Measurements from ENCODE around the gene ESYT2.

The ESYT2 gene

GRCh38 chr7:158795272-158795671, 34.0 kb downstream of the ESYT2 start:
- DNase-seq = no peak

GRCh38 chr7:158791107-158791506, 38.2 kb downstream of the ESYT2 start:
- DNase-seq = no peak

GRCh38 chr7:158789842-158790241, 39.5 kb downstream of the ESYT2 start:
- no peak for DNase-seq

GRCh38 chr7:158786898-158787297, 42.4 kb downstream of the ESYT2 start:
- no peak for DNase-seq

GRCh38 chr7:158784270-158784669, 45.0 kb downstream of the ESYT2 start:
- DNase-seq = peak; percentile 54

DNA sequence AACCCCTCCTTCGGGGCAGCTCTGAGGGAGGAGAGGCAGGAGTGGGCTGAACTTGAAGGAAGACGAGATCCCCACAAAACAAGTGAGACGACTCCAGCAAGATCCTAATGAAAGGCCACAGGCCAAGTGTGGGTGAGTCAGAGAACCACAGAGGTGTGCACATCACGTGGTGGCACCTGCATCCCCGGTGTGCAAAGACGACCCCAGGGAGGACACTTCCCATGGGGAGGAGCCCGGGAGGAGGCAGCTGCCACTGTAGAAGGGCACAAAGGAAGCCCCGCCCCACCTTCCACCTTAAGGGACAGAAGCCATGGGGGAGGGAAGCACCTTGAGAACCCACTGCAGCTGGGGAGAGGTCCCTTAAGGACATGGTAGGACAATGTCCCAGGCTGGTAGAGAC, 45.7 kb downstream of the ESYT2 start:
- no peak for DNase-seq

DNA sequence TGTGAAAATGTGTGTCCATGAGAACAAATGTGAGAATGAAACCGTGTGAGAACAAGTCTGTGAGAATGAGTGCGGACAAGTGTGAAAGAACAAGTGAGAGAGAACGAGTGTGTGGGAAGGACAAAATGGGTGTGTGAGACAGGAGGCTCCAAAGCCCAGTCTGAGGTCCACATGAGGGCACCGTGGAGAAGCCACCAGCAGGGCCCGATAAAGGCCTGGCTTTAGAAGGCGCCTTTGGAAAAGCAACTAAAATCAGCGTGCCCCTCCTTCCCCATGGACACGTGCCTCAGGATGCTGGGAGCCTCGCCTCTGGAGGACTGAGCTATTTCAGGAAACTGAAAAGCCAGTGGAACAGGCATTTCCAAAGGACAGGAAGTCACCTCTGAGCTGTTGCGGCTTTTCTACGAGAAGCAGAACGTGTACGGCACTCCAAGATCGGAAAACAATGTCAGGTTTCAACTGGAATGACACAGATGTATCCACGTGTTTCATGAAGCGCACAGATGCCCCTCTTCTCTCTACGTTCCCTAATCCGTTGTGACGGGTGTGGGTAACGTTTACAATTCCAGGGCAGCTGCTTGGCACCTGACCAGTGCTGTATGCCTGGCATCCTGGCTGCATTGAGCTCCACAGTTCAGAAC, 46.4 kb downstream of the ESYT2 start:
- DNase-seq = peak; percentile 60

DNA sequence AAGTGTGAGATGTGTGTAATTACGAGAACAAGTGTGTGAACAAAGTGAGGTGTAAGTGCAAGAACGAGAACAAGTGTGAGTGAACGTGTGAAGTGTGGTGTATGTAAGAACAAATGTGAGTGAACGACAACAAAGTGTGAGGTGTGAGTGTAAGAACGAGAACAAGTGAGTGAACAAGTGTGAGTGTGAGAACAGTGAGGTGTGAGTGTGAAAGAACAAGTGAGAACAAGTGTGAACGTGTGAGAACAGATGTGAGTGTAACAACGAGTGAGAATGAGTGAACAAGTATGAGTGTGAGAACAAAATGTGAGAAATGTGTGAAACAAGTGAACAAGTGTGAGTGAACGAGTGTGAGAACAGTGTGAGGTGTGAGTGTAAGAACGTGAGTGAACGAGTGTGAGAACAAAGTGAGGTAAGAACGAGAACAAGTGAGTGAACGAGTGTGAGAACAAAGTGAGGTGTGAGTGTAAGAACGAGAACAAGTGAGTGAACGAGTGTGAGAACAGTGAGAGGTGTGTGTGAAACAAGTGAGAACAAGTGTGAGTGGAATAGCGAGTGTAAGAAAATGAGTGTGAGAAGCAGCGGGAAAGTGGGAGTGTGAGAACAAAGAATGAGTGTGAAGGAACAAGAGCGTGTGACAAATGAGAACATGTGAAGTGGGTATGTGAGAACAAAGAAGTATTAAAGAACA, 47.2 kb downstream of the ESYT2 start:
- no peak for DNase-seq

GRCh38 chr7:158781217-158781973, 47.9 kb downstream of the ESYT2 start:
- no peak for DNase-seq

DNA sequence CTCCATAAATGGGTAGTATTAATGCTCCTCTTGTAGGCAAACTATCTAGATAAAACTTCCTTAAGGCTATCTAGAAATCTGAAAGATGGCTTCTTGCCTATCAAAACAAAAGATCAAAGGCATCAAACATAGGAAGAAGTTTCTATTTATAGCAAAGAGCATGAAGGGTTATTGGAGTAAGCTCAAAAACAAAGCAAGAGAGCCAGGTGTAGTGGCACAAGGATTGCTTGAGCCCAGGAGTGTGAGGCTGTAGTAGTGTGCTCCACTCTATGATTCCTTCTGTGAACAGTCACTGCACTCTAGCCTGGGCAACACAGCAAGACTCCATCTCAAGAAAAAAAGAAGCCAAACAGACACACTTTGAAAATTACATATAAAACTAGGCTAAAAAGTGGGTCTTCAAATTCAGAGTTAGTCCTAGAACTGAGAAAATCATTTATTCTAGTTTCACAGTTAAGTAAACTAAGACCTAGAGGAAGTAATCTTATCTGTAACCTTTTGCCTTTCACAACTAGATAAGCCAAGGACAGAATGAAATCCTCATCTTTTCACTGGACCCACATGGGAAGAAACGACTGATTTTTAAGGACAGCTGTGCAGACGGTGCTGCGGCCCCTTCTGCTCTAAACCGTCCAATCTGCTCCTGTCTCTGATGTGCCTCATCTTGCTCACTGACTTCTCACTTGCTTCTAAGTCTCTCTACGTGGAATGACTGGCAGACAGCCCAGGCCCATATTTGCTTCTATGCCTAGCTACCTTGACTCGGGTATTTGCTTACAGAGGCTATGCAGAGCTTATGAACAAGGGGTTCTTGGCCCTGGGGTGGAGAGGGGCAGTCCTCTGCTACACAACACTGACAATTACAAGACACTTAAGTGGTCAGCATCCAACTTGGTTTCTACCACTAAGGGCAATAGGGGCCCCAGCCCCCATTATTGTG, 50.0 kb downstream of the ESYT2 start:
- DNase-seq = no peak

GRCh38 chr7:158778471-158778870, 50.8 kb downstream of the ESYT2 start:
- DNase-seq = no peak

DNA sequence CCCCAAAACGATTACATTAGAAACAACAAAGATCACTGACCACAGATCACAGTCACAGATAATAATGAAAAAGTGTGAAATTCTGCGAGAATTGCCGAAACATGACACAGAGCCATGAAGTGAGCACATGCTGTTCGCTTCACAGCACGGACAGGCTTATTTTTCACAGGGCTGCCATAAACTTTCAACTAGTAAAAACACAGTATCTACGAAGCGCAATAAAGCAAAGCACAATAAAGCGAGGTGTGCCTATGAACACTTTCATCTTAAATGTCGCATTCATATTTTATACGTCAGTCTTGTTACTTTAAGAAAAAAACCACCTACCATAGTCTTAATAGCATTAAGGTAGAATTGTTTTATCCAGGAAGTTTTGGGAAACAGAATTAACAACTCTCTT, 51.5 kb downstream of the ESYT2 start:
- DNase-seq = no peak

DNA sequence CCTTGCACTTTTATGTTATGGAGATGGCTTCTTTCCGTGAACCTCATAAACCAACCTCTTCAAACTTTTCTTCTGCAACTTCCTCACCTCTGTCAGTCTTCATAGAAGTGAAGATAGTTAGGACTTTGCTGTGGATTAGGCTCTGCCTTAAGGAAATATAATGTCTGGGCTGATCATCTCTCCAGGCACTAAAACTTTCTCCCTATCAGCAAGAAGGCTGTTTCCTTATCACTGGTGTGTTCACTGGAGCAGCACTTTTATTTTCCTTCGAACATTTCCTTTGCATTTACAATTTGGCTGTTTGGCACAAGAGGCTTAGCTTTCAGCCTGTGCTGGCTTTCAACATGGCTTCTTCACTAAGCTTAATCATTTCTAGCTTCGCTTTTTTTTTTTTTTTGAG, 52.8 kb downstream of the ESYT2 start:
- DNase-seq = no peak

DNA sequence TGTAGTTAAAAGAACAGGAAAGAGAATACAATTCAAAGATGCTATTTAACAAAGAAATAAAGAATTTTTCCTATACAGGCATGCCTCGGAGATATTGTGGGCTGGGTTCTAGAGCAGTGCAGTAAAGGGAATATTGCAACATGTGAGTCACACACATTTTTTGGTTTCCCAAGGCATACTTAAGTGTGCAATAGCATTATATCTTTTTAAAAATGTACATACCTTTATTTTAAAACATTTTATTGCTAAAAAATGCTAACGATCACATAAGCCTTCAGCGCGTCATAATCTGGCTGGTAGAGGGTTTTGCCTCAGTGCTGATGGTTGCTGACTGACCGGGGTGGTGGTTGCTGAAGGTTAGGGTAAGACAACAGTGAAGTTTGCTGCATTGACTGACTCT, 54.4 kb downstream of the ESYT2 start:
- DNase-seq = no peak

DNA sequence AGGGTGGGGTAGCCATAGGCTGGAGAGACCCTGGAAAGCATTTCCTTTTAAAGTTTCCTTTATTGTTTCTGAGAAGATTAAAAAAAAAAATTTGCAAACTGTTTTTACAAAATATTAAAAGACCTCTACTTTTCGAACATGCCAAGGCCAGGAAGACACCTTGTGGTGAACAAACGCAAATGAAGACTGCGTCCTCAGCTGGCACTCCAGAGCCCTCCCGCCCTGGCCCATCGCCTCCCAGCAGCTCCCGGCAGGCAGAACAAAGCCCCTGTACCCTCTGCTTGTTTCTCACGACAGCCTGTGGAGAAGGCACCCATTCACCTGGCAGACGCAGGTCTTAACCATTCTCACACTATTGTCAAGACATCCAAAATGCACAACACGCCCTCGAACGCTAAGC, 56.4 kb downstream of the ESYT2 start:
- no peak for DNase-seq

DNA sequence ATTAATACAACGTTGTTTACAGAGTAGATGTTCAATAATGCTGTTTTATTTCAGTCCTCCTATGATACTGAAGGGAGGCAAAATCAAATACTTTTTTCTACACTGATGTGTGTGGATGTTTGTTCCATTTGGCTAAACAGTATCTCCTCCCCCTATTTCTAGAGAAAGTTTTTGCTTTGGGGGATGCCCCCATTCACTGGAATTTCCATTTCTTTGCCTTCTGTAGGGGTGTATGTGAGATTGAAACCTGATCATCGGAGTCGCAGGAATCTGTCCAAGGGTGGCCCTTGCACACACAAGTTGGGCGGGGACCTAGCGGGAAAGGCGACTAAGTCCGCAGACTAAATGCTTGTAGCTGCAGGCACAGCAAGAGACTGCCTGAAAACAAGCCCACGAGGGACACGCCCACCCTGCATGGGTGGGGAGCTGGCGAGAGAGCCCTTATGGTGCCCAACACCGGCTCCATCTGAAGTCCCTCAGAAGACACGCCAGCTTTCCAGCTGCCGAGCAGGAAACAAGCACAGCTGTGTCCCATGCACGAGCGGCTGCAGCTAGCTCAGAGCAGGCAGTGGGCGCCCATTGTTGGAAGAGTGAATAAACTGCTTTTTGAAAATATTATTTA, 58.0 kb downstream of the ESYT2 start:
- peak; percentile 61 for DNase-seq

DNA sequence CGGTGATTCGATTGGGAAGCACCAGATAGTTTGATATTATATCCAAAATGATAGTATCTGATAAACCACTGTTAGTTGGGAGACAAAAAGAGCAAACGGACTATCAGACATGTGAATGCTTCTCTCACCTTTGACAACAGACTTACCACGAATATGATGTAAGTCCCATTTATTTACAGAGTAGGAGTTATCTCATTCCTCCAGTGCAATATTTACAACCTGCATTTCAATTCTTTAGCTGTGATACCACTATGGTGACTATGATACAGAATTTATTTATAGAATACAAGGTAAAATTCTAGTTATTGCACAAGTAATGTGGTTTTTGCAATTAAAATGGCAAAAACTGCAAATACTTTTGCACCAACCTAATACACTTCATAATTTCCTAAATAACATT, 61.6 kb downstream of the ESYT2 start:
- no peak for DNase-seq

DNA sequence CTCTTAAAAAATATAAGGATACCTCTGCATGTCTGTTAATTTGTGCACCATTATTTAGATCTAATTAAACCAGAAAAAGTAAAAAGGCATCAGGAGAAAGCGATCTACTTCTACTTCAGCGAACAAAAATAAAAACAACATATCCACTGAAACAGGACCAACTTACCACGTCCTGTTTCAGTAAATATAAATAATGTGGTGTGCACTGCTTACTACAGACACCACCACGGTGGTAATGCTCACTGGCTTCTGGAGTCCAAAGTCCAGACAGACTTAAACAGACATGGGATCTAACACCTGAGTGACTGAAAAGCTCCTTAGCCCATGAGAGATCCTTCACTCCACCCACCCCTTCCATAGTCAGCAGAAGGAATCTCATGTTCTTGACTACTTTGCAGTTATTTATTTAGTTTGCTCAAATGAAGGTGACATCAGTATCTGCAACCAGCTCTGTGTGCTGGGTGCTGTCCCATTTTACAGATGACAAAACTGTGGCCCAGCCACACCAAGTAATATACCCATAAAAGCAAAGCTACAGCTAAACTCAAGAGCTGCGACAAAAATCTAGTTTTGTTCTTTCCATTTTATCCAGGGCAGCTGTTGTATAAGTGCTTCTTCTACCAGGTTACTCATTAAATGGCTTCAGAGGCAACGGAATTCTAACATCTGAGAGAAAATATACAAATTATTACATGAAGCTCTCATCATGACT, 62.6 kb downstream of the ESYT2 start:
- no peak for DNase-seq

DNA sequence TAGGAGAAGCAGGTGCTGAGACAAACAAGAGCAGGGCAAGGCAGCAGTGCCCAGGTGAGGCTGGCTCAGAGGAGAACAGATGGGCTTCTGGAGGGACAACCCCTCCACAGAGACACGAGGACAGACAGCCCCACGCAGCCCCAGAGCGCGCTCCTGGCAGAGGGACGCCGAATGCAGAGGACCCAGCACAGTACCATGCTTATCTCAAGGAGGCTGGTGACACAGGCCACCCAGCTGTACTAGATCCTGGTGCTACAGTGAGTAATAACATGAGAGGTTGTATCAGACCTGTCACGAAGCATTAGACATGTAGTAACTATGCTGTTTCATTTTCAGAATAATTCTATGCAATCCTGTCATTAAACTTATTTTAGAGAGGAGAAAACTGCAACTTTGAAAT, 64.3 kb downstream of the ESYT2 start:
- no peak for DNase-seq

GRCh38 chr7:158763454-158764033, 65.8 kb downstream of the ESYT2 start:
- no peak for DNase-seq

GRCh38 chr7:158761945-158762344, 67.4 kb downstream of the ESYT2 start:
- no peak for DNase-seq

Measured in right hindlimb (tissue), 1 donor.